ENCODE measurements around the gene BMPR1B.

Gene BMPR1B

GRCh38 chr4:94889946-94890345 lies 132.2 kb downstream of the BMPR1B start:
- no peak for DNase-seq
- in situ Hi-C loops (cut with MboI; ENCODE audit: low pct_unique_long_range_greater_than_20kb, low sequenced_read_pairs) = no loop called here

GRCh38 chr4:94890579-94890978 lies 132.8 kb downstream of the BMPR1B start:
- no peak for DNase-seq
- in situ Hi-C loops (cut with MboI; ENCODE audit: low pct_unique_long_range_greater_than_20kb, low sequenced_read_pairs) = no loop called here

GRCh38 chr4:94892051-94892450 lies 134.3 kb downstream of the BMPR1B start:
- no peak for DNase-seq
- in situ Hi-C loops (cut with MboI; ENCODE audit: low pct_unique_long_range_greater_than_20kb, low sequenced_read_pairs) = no loop called here

DNA sequence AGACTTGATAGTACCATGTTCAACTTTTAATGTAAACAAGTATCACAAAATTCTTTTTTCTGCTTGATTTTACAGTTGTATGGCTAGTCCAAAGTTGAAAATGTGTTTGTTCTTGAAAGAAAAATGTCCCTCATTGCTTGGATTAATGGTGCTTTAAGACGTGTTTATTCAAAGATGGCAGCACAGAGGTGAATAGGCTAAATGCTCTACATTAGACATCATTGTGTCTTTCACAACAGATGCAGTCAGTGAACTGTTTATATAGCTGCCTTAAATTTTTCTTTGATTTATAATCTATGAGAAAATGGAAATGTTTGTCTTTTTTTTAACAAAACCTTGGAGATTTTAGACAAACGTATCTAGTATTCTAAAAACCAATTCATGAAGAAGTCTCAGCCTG lies 137.3 kb downstream of the BMPR1B start:
- no peak for DNase-seq
- in situ Hi-C loops (cut with MboI; ENCODE audit: low pct_unique_long_range_greater_than_20kb, low sequenced_read_pairs) = no loop called here

- DNase-seq = no peak
- in situ Hi-C loops (cut with MboI; ENCODE audit: low pct_unique_long_range_greater_than_20kb, low sequenced_read_pairs) = no loop called here
These were observed 139.3 kb downstream of the BMPR1B start for GRCh38 chr4:94897023-94897422.

DNA sequence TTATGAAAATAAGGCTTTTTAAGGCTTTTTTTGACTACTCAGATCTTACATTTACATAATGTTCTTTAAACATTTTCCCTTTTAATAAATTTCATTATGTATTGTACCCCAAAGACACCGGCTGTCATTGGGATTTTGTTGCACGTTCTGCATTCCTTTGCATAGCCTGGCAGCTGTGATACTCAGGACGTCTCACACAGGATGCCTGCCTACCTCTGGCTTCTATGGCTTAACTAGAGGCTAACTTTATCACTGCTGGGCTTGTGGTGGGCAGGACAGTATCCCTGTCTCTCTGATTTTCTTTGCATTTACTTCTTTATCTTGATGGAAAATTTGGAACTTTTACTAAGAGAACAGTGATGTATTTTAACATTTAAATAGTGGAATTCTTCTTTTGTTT lies 147.8 kb downstream of the BMPR1B start:
- in situ Hi-C loops (cut with MboI; ENCODE audit: low pct_unique_long_range_greater_than_20kb, low sequenced_read_pairs) = no loop called here
- no peak for DNase-seq

DNA sequence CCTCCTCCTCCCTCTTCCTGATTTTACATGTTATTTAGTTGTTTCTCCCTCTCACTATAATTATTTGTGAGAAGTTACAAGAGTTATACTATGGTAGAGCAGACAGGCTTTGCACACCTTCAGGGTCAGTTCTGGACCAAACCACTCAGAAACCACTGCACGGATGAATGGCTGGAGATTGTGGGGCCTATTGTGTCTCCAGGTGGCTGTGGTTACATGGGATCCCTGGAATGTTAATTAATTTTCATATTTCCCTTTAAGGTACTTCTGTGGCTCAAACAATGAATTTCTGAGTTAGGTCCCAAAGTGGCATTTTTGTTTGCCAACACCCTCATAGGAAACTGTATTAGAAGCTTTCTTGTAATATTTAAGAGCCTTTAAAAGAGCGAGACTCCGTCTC lies 151.9 kb downstream of the BMPR1B start:
- DNase-seq = no peak
- in situ Hi-C loops (cut with MboI; ENCODE audit: low pct_unique_long_range_greater_than_20kb, low sequenced_read_pairs) = no loop called here

DNA sequence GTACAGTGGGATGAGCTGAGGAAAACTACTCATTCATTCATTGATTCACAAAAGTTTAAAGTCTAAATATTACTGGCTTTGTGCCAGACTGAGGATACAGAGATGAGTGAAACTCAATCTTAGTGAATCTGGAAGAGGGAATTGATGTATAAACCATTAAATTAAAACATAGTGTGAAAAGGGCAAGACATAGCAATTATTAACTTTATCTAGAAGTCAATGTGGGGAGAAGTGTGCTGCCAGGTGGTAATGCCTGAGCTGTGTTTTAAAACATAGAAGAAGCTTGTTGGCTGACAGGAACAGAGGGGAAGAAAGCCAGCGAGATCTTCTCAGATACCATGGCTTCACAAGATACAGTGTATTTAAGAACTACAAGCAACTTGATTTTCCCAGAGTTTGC lies 153.4 kb downstream of the BMPR1B start:
- DNase-seq = no peak
- in situ Hi-C loops (cut with MboI; ENCODE audit: low pct_unique_long_range_greater_than_20kb, low sequenced_read_pairs) = no loop called here

- in situ Hi-C loops (cut with MboI; ENCODE audit: low pct_unique_long_range_greater_than_20kb, low sequenced_read_pairs) = no loop called here
- no peak for DNase-seq
These were observed 154.9 kb downstream of the BMPR1B start for GRCh38 chr4:94912606-94913005.

- DNase-seq = no peak
- in situ Hi-C loops (cut with MboI; ENCODE audit: low pct_unique_long_range_greater_than_20kb, low sequenced_read_pairs) = no loop called here
These were observed 155.6 kb downstream of the BMPR1B start for GRCh38 chr4:94913316-94913715.

DNA sequence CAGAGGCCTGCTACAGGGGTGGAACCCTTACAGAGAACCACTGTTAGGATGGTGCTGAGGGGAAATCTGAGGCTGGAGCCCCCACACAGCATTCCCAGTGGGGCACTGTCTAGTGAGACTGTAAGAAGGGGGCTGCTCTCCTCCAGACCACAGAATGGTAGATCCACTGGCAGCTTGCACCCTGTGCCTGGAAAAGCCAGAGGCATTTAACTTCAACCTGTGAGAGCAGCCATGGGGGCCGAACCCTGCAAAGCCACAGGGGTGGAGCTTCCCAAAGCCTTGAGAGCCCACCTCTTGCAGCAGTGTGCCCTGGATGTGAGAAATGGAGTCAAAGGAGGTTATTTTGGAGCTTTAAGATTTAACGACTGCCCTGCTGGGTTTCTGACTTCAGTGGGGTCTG lies 159.4 kb downstream of the BMPR1B start:
- in situ Hi-C loops (cut with MboI; ENCODE audit: low pct_unique_long_range_greater_than_20kb, low sequenced_read_pairs) = no loop called here
- DNase-seq = no peak

GRCh38 chr4:94918543-94918942 lies 160.8 kb downstream of the BMPR1B start:
- DNase-seq = no peak
- in situ Hi-C loops (cut with MboI; ENCODE audit: low pct_unique_long_range_greater_than_20kb, low sequenced_read_pairs) = no loop called here

GRCh38 chr4:94920369-94920768 lies 162.6 kb downstream of the BMPR1B start:
- DNase-seq = no peak
- in situ Hi-C loops (cut with MboI; ENCODE audit: low pct_unique_long_range_greater_than_20kb, low sequenced_read_pairs) = no loop called here

DNA sequence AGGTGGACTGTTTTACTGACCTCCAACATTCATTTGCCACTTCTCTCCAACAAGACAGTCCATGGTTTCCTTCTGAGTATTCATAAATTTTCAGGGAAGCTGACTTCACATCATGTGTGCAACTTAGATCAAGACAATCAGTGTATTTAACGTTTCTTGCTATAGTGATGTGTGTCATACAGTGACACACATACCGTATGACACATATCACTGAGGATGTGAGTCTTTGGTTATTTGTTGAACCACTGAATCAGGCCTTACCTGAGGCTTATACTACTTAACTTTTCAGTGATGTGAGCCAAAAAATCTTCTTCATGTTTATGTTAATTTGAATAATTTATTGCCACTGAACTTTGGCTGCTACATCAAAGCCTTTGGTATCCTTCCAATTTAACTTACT lies 166.8 kb downstream of the BMPR1B start:
- no peak for DNase-seq
- in situ Hi-C loops (cut with MboI; ENCODE audit: low pct_unique_long_range_greater_than_20kb, low sequenced_read_pairs) = no loop called here

GRCh38 chr4:94925764-94926347 lies 168.1 kb downstream of the BMPR1B start:
- in situ Hi-C loops (cut with MboI; ENCODE audit: low pct_unique_long_range_greater_than_20kb, low sequenced_read_pairs) = no loop called here
- no peak for DNase-seq

DNA sequence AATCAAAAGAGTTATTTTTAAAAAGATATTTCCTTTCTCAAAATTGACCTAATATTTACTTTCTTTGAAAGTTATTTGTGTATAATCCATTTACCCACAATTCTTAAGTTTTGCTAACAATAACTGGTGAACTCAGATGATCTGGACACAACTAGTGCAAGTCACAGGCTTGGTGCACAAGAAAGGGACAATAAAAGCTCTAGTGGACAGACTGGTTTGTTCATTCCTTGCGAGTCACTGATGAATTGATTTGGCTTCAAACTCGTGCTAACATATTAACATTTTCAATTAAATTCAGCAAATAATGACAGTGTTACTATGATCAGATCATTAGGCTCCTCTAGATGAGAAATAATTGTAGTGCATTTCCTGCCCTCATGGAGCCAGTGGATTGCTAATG lies 169.2 kb downstream of the BMPR1B start:
- DNase-seq = no peak
- in situ Hi-C loops (cut with MboI; ENCODE audit: low pct_unique_long_range_greater_than_20kb, low sequenced_read_pairs) = no loop called here

GRCh38 chr4:94927696-94928095 lies 169.9 kb downstream of the BMPR1B start:
- in situ Hi-C loops (cut with MboI; ENCODE audit: low pct_unique_long_range_greater_than_20kb, low sequenced_read_pairs) = no loop called here

GRCh38 chr4:94929696-94930095 lies 171.9 kb downstream of the BMPR1B start:
- in situ Hi-C loops (cut with MboI; ENCODE audit: low pct_unique_long_range_greater_than_20kb, low sequenced_read_pairs) = no loop called here
- no peak for DNase-seq

More at GRCh38 chr4:94927696-94928095, 169.9 kb downstream of the BMPR1B start:
- no peak for DNase-seq

DNA sequence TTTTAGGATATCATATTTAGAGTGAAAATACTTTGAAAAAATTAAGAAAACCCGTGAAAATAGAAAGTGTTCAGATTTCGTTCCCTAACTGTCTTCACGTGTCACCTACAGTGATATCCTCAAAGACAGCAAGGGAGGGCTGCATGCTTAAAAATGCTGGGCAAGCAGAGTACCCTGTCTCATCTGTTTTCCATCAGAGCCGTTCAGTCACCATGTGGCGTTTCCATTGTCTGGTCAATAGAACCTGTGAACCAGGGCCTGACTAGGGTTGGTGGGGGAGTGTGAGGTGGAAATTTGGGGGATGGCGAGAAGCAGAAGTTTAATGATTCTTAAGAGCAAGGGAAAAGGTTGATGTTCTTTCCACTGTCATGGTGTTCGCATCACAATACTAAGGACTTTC lies 173.9 kb downstream of the BMPR1B start:
- DNase-seq = no peak
- in situ Hi-C loops (cut with MboI; ENCODE audit: low pct_unique_long_range_greater_than_20kb, low sequenced_read_pairs) = no loop called here

DNA sequence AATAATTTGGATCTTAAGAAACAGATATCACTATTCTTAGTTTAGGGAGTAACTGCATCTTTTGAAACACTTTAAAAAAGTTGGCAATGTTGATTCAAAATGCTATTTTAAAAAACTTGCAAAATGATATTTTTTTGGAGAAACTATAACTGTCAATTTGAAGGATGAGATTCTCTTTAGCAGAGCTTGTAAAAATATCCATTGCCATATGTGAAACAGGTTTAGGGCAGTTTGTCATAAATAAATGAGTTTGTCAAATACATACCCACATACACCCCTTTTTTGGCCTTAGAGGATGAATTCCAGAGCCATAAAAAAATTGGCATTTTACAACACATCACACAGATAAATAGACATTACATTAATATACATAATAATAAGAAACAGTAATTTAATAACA lies 174.6 kb downstream of the BMPR1B start:
- DNase-seq = no peak
- in situ Hi-C loops (cut with MboI; ENCODE audit: low pct_unique_long_range_greater_than_20kb, low sequenced_read_pairs) = no loop called here

- DNase-seq = no peak
- in situ Hi-C loops (cut with MboI; ENCODE audit: low pct_unique_long_range_greater_than_20kb, low sequenced_read_pairs) = no loop called here
These were observed 176.0 kb downstream of the BMPR1B start for GRCh38 chr4:94933799-94934198.

GRCh38 chr4:94934201-94934600 lies 176.4 kb downstream of the BMPR1B start:
- in situ Hi-C loops (cut with MboI; ENCODE audit: low pct_unique_long_range_greater_than_20kb, low sequenced_read_pairs) = no loop called here

More at GRCh38 chr4:94934201-94934600, 176.4 kb downstream of the BMPR1B start:
- no peak for DNase-seq

All from KBM-7 (cell line).